H9 (cell line): ENCODE results near the gene FUT8. TPM values are rescaled to one million over a fixed set of nuclear protein-coding genes. Genes with fewer than 3 reads are reported as not detected.

Experiments used
- DNase-seq: peaks from one replicate; pipeline ENCODE4 v3.0.0-alpha.2; 2017
- H2AFZ ChIP-seq: one replicate; pipeline ENCODE4 v1.6.1; 2013; ENCODE audit warnings: mild to moderate bottlenecking, low read length, control low read depth, moderate library complexity
- H2AK5ac ChIP-seq: 2 replicates; pipeline ENCODE4 v1.6.1; 2013; ENCODE audit warnings: low read length, control low read depth, mixed read lengths; ENCODE audit not compliant: insufficient read length
- H2BK120ac ChIP-seq: one replicate; pipeline ENCODE4 v1.6.1; 2013; ENCODE audit warnings: low read depth, mild to moderate bottlenecking, low read length, control low read depth, inconsistent platforms; ENCODE audit not compliant: poor library complexity, severe bottlenecking
- H2BK12ac ChIP-seq: 2 replicates; pipeline ENCODE4 v1.6.1; 2013; ENCODE audit warnings: low read length, control low read depth, mixed read lengths, low read depth; ENCODE audit not compliant: insufficient read length
- H2BK15ac ChIP-seq: 2 replicates; pipeline ENCODE4 v1.6.1; 2013; ENCODE audit warnings: low read depth, low read length, control low read depth
- H2BK20ac ChIP-seq: one replicate; pipeline ENCODE4 v1.6.1; 2013; ENCODE audit warnings: low read depth, mild to moderate bottlenecking, low read length, control low read depth, inconsistent platforms; ENCODE audit not compliant: poor library complexity, severe bottlenecking
- H2BK5ac ChIP-seq: 2 replicates; pipeline ENCODE4 v1.6.1; 2013; ENCODE audit warnings: low read length, control low read depth, mixed read lengths; ENCODE audit not compliant: insufficient read length
- H3K14ac ChIP-seq: 2 replicates; pipeline ENCODE4 v1.6.1; 2013; ENCODE audit warnings: low read length, control low read depth; ENCODE audit not compliant: insufficient read depth
- H3K18ac ChIP-seq: 2 replicates; pipeline ENCODE4 v1.6.1; 2013; ENCODE audit warnings: low read depth, mild to moderate bottlenecking, mixed read lengths, low read length, control low read depth; ENCODE audit not compliant: insufficient read length
- H3K23ac ChIP-seq: 2 replicates; pipeline ENCODE4 v1.6.1; 2013; ENCODE audit warnings: low read length, control low read depth, mixed read lengths, low read depth; ENCODE audit not compliant: insufficient read length
- H3K23me2 ChIP-seq: 2 replicates; pipeline ENCODE4 v1.6.1; 2013; ENCODE audit warnings: low read depth, mild to moderate bottlenecking, mixed read lengths, low read length, control low read depth; ENCODE audit not compliant: insufficient read length, poor library complexity, severe bottlenecking
- H3K27ac ChIP-seq: 2 replicates; pipeline ENCODE4 v1.5.1; 2013; ENCODE audit warnings: low read length, control low read depth, mixed read lengths, low read depth; ENCODE audit not compliant: insufficient read length
- H3K27me3 ChIP-seq: 2 replicates; pipeline ENCODE4 v1.6.1; 2013; ENCODE audit warnings: low read length, control low read depth, inconsistent platforms; ENCODE audit not compliant: insufficient read depth
- H3K4ac ChIP-seq: 2 replicates; pipeline ENCODE4 v1.6.1; 2013; ENCODE audit warnings: low read depth, mild to moderate bottlenecking, control low read depth, inconsistent platforms, low read length, moderate library complexity
- H3K4me1 ChIP-seq: 2 replicates; pipeline ENCODE4 v1.6.1; 2013; ENCODE audit warnings: low read length, control low read depth, inconsistent platforms; ENCODE audit not compliant: insufficient read depth
- H3K4me2 ChIP-seq: 2 replicates; pipeline ENCODE4 v1.6.1; 2013; ENCODE audit warnings: low read length, control low read depth, mixed read lengths; ENCODE audit not compliant: insufficient read length, insufficient read depth
- H3K56ac ChIP-seq: 2 replicates; pipeline ENCODE4 v1.6.1; 2013; ENCODE audit warnings: low read depth, mild to moderate bottlenecking, mixed read lengths, low read length, control low read depth; ENCODE audit not compliant: insufficient read length
- H3K79me1 ChIP-seq: 2 replicates; pipeline ENCODE4 v1.6.1; 2013; ENCODE audit warnings: low read depth, mild to moderate bottlenecking, moderate library complexity, low read length, control low read depth, inconsistent platforms; ENCODE audit not compliant: insufficient read depth, poor library complexity, severe bottlenecking
- H3K79me2 ChIP-seq: 2 replicates; pipeline ENCODE4 v1.6.1; 2013; ENCODE audit warnings: low read length, control low read depth, inconsistent platforms; ENCODE audit not compliant: insufficient read depth
- H3K9ac ChIP-seq: 2 replicates; pipeline ENCODE4 v1.6.1; 2013; ENCODE audit warnings: low read length, control low read depth, mixed read lengths; ENCODE audit not compliant: insufficient read length; ENCODE audit errors: extremely low read depth
- H3K9me3 ChIP-seq: one replicate; pipeline ENCODE4 v1.6.1; 2013; ENCODE audit warnings: low read depth, low read length, inconsistent platforms; ENCODE audit not compliant: control insufficient read depth
- H3T11ph ChIP-seq: one replicate; pipeline ENCODE4 v1.6.1; 2013; ENCODE audit warnings: mild to moderate bottlenecking, low read length, control low read depth, inconsistent platforms
- H4K20me1 ChIP-seq: one replicate; pipeline ENCODE4 v1.6.1; 2013; ENCODE audit not compliant: control insufficient read depth, insufficient read length, insufficient read depth
- H4K5ac ChIP-seq: 2 replicates; pipeline ENCODE4 v1.6.1; 2013; ENCODE audit warnings: low read depth, mild to moderate bottlenecking, mixed read lengths, low read length, control low read depth; ENCODE audit not compliant: insufficient read length
- H4K8ac ChIP-seq: replicated peaks from 2 replicates; pipeline ENCODE4 v1.6.1; 2013; ENCODE audit warnings: low read length, control low read depth, mixed read lengths, low read depth; ENCODE audit not compliant: insufficient read length
- H4K91ac ChIP-seq: 2 replicates; pipeline ENCODE4 v1.6.1; 2013; ENCODE audit warnings: low read depth, mild to moderate bottlenecking, moderate library complexity, mixed read lengths, low read length, control low read depth; ENCODE audit not compliant: insufficient read length
- H3K27ac Mint-ChIP-seq, 3 experiments: 2 replicates in 2 of 3; 3 replicates in 1 of 3; pipeline ENCODE4 v1.8.0; 2020 to 2021; ENCODE audit warnings: mixed read lengths in 3 of 3, mild to moderate bottlenecking in 1 of 3, moderate library complexity in 1 of 3
- H3K27me3 Mint-ChIP-seq: 2 replicates; pipeline ENCODE4 v1.8.0; 2021; ENCODE audit warnings: low read depth, mild to moderate bottlenecking, moderate library complexity, mixed read lengths
- H3K36me3 Mint-ChIP-seq, 3 experiments: 2 replicates in 2 of 3; 3 replicates in 1 of 3; pipeline ENCODE4 v1.8.0; 2020 to 2021; ENCODE audit warnings: low read depth in 3 of 3, mixed read lengths in 3 of 3; ENCODE audit not compliant: insufficient read depth in 1 of 3
- H3K4me1 Mint-ChIP-seq, 2 experiments: 2 replicates each; pipeline ENCODE4 v1.8.0; 2020; ENCODE audit warnings: mixed read lengths in 2 of 2
- H3K4me3 Mint-ChIP-seq, 2 experiments: 2 replicates in 1 of 2; 3 replicates in 1 of 2; pipeline ENCODE4 v1.8.0; 2020 to 2021; ENCODE audit warnings: mild to moderate bottlenecking in 2 of 2, mixed read lengths in 2 of 2, moderate library complexity in 1 of 2
- H3K9me3 Mint-ChIP-seq, 2 experiments: 2 replicates in 1 of 2; 3 replicates in 1 of 2; pipeline ENCODE4 v1.8.0; 2020; ENCODE audit warnings: mild to moderate bottlenecking in 2 of 2, mixed read lengths in 2 of 2, moderate library complexity in 1 of 2
- CTCF ChIP-seq: fragments of 200-600 bp; sonication (generic); conservative IDR thresholded peaks from 3 replicates; pipeline ENCODE4 v1.8.0; 2021; ENCODE audit warnings: antibody characterized with exemption, mild to moderate bottlenecking
- WGBS: extraction: QIAGEN DNeasy Blood & Tissue Kit; methylation state at CpG from one replicate; pipeline ENCODE4 v1.1.7; 2013; ENCODE audit warnings: missing lambda C conversion rate, low lambda C conversion rate, mixed read lengths; ENCODE audit not compliant: insufficient read length; ENCODE audit errors: extremely low coverage; 5-methylcytosine and 5-hydroxymethylcytosine counted together
- total RNA-seq: library from RNA; stranded (reverse); gene quantifications from 2 replicates; pipeline ENCODE4 v1.2.1, GENCODE V29; 2021

FUT8 gene
- total RNA-seq, 1 experiment from 2014 or later = 44.3 TPM

- no peak overlapping the region for H3K18ac ChIP-seq
- no peak overlapping the region for H3K27ac ChIP-seq
- H3K23me2 ChIP-seq = no peaks in the 10 kb centered on the region
- Mint-ChIP-seq H3K27ac (no peak overlapping the region; a peak in 1 of 7 replicates), H3K4me1 (peaks cover 18 to 19% of the 10 kb centered on the region in 2 experiments), H3K27me3 (no peaks in the 10 kb centered on the region), H3K36me3 (peaks cover 0 to 3% (median 0%) of the 10 kb centered on the region in 3 experiments; a peak in 2 of 7 replicates), H3K4me3 (no peak overlapping the region), H3K9me3 (no peaks in the 10 kb centered on the region)
- DNase-seq = no peak
- H4K91ac ChIP-seq = no peak overlapping the region
- H3K9ac ChIP-seq = no peak overlapping the region
- H2BK12ac ChIP-seq = no peak overlapping the region
- no peak overlapping the region for H3K4ac ChIP-seq
- TF ChIP-seq CTCF = no peak
- H2BK20ac ChIP-seq = no peak overlapping the region
- no peak overlapping the region for H3K14ac ChIP-seq
- H3K56ac ChIP-seq = no peak overlapping the region
- H4K5ac ChIP-seq = no peak overlapping the region
- H2BK5ac ChIP-seq = no peak overlapping the region
- no peak overlapping the region for H2AFZ ChIP-seq
- H3T11ph ChIP-seq = no peak overlapping the region
- H3K4me1 ChIP-seq = no peaks in the 10 kb centered on the region
- no peaks in the 10 kb centered on the region for H3K27me3 ChIP-seq
- H2BK120ac ChIP-seq = no peak overlapping the region
- H4K8ac ChIP-seq = no peak overlapping the region
- no peaks in the 10 kb centered on the region for H4K20me1 ChIP-seq
- H3K4me2 ChIP-seq = no peak overlapping the region
- no peak overlapping the region for H3K23ac ChIP-seq
- H3K79me2 ChIP-seq = no peaks in the 10 kb centered on the region
- H2BK15ac ChIP-seq = no peak overlapping the region
- no CpG with 5 or more reads among the region's 1 CpG for WGBS
- no peaks in the 10 kb centered on the region for H3K79me1 ChIP-seq
- no peak overlapping the region for H2AK5ac ChIP-seq
- no peaks in the 10 kb centered on the region for H3K9me3 ChIP-seq
Measured at GRCh38 chr14:65750906-65751305, 338.4 kb downstream of the FUT8 start.
